HL-60 (cell line): ENCODE results near the gene KLK11.

Source experiments
- DNase-seq, 2 experiments: peaks; one replicate each; pipeline ENCODE4 v3.0.0-alpha.2; 2010 to 2020; ENCODE audit warnings: low read depth in 1 of 2, low spot score in 1 of 2
- H3K27ac ChIP-seq: fragments of 250-450 bp; sonication (Bioruptor Pico); replicated peaks from 2 replicates; pipeline ENCODE4 v1.5.1; 2020; ENCODE audit warnings: mild to moderate bottlenecking, moderate library complexity
- H3K27me3 ChIP-seq: fragments of 250-450 bp; sonication (Bioruptor Pico); 2 replicates; pipeline ENCODE4 v1.5.1; 2021; ENCODE audit warnings: mild to moderate bottlenecking, moderate library complexity; ENCODE audit not compliant: insufficient read depth, poor library complexity, severe bottlenecking
- H3K4me3 ChIP-seq: replicated peaks from 2 replicates; pipeline ENCODE4 v1.5.1; 2011; ENCODE audit warnings: mild to moderate bottlenecking, control low read depth, low read length; ENCODE audit not compliant: insufficient read depth
- CTCF ChIP-seq: IDR thresholded peaks from one replicate; pipeline ENCODE4 v1.5.1; 2011; ENCODE audit warnings: low read length, control low read depth, inconsistent platforms; ENCODE audit not compliant: insufficient read depth
- GABPA ChIP-seq: IDR thresholded peaks from 2 replicates; pipeline ENCODE4 v1.6.1; 2012; ENCODE audit warnings: low read depth
- POLR2AphosphoS5 ChIP-seq: IDR thresholded peaks from 2 replicates; pipeline ENCODE4 v1.6.1; 2012; ENCODE audit warnings: low read depth
- REST ChIP-seq: IDR thresholded peaks from 2 replicates; pipeline ENCODE4 v1.6.1; 2012; ENCODE audit warnings: low read depth; ENCODE audit not compliant: insufficient replicate concordance
- SPI1 ChIP-seq: IDR thresholded peaks from 2 replicates; pipeline ENCODE4 v1.6.1; 2012; ENCODE audit warnings: low read depth, mild to moderate bottlenecking, borderline replicate concordance

KLK11 gene

GRCh38 chr19:50972795-50973376, 53.5 kb downstream of the KLK11 start:
- Histone ChIP-seq H3K27ac (no peak overlapping the region), H3K4me3 (no peak overlapping the region), H3K27me3 (no peaks in the 10 kb centered on the region)
- TF ChIP-seq GABPA (no peak), CTCF (no peak), REST (no peak), POLR2AphosphoS5 (no peak), SPI1 (no peak)
- DNase-seq, result no peak
